B cell (primary cell): ENCODE measurements around the gene FAHD2A. TPM values are rescaled to one million over a fixed set of nuclear protein-coding genes. Genes with fewer than 3 reads are reported as not detected.

ENCODE experiments used
- ATAC-seq: fragments of 200-7000 bp; cut with Tn5 transposase; one replicate; pipeline ENCODE4 v1.10.0; 2021; ENCODE audit warnings: low read depth, mild to moderate bottlenecking, moderate number of reproducible peaks, moderate library complexity
- CTCF ChIA-PET: fragments of 350-600 bp; sonication (Branson Sonifier 250); formaldehyde crosslinking; loops from one replicate; lab custom pipeline; 2021; ENCODE audit warnings: antibody characterized with exemption, inconsistent platforms; lab: Charles Lee
- POLR2A ChIA-PET: fragments of 350-600 bp; sonication (Branson Sonifier 250); formaldehyde crosslinking; loops from one replicate; lab custom pipeline; 2021; ENCODE audit warnings: antibody characterized with exemption; lab: Charles Lee
- DNase-seq: peaks from one replicate; pipeline ENCODE4 v3.0.0; 2013
- H2AFZ ChIP-seq: 2 replicates; pipeline ENCODE4 v1.6.1; 2012; ENCODE audit warnings: mild to moderate bottlenecking, low read depth, low read length; ENCODE audit not compliant: insufficient read depth, poor library complexity, severe bottlenecking
- H3K27ac ChIP-seq, 2 donors: 1 replicate in 1 of 2; 2 replicates in 1 of 2; pipeline ENCODE4 v1.5.1; 2012 to 2013; ENCODE audit warnings: low read length in 2 of 2, mild to moderate bottlenecking in 2 of 2, moderate library complexity in 1 of 2
- H3K27me3 ChIP-seq, 4 experiments: fragments of 200-600 bp in 1 of 4; sonication (generic) in 1 of 4; replicated peaks in 1 of 4; 1 replicate in 2 of 4; 2 replicates in 2 of 4; pipeline versions ENCODE4 v1.6.1 to v1.7.0; 2013 to 2016; ENCODE audit warnings: low read length in 3 of 4, mild to moderate bottlenecking in 2 of 4, mixed read lengths in 1 of 4, moderate library complexity in 1 of 4; ENCODE audit not compliant: insufficient read depth in 4 of 4, control insufficient read depth in 3 of 4; ENCODE audit errors: control extremely low read depth in 1 of 4
- H3K36me3 ChIP-seq, 2 experiments: replicated peaks in 1 of 2; 1 replicate in 1 of 2; 2 replicates in 1 of 2; pipeline versions ENCODE4 v1.6.1 to v1.7.1; 2013; ENCODE audit warnings: low read length in 1 of 2; ENCODE audit not compliant: insufficient read depth in 2 of 2, control insufficient read depth in 1 of 2; ENCODE audit errors: control extremely low read depth in 1 of 2, extremely low read depth in 1 of 2
- H3K4me1 ChIP-seq, 2 donors: fragments of 200-600 bp in 1 of 2; sonication (generic) in 1 of 2; 1 replicate in 1 of 2; 2 replicates in 1 of 2; pipeline versions ENCODE4 v1.5.1 to v1.6.1; 2013 to 2017; ENCODE audit warnings: low read length in 2 of 2; ENCODE audit not compliant: control insufficient read depth in 2 of 2, insufficient read depth in 2 of 2
- H3K4me2 ChIP-seq: replicated peaks from 2 replicates; pipeline ENCODE3; 2012; ENCODE audit warnings: mild to moderate bottlenecking, low read depth, low read length; ENCODE audit not compliant: poor library complexity, severe bottlenecking
- H3K4me3 ChIP-seq, 5 experiments: fragments of 200-600 bp in 1 of 5; sonication (generic) in 1 of 5; 1 replicate in 3 of 5; 2 replicates in 2 of 5; pipeline versions ENCODE4 v1.5.1 to v1.7.0; 2011 to 2016; ENCODE audit warnings: low read length in 4 of 5, mild to moderate bottlenecking in 4 of 5, low read depth in 2 of 5, control low read depth in 1 of 5, moderate library complexity in 1 of 5; ENCODE audit not compliant: insufficient read depth in 1 of 5; ENCODE audit errors: control extremely low read depth in 1 of 5, extremely low read depth in 1 of 5
- H3K79me2 ChIP-seq: fragments of 200-600 bp; sonication (generic); one replicate; pipeline ENCODE4 v1.6.0; 2016; ENCODE audit warnings: low read length; ENCODE audit not compliant: control insufficient read depth, insufficient read depth
- H3K9ac ChIP-seq: fragments of 200-600 bp; sonication (generic); 2 replicates; pipeline ENCODE4 v1.6.1; 2017; ENCODE audit warnings: mild to moderate bottlenecking, low read length, moderate library complexity
- H3K9me3 ChIP-seq, 3 donors: one replicate each; pipeline versions ENCODE4 v1.6.1 to v1.7.1; 2013; ENCODE audit warnings: low read length in 2 of 3; ENCODE audit not compliant: control insufficient read depth in 2 of 3, insufficient read depth in 1 of 3; ENCODE audit errors: control extremely low read depth in 1 of 3
- H4K20me1 ChIP-seq: 2 replicates; pipeline ENCODE4 v1.6.0; 2012; ENCODE audit warnings: mild to moderate bottlenecking, low read length; ENCODE audit not compliant: insufficient read depth, control insufficient read depth, poor library complexity, severe bottlenecking
- H3K27ac Mint-ChIP-seq: one replicate; pipeline ENCODE4 v1.8.0; 2021; ENCODE audit warnings: mixed read lengths
- H3K27me3 Mint-ChIP-seq: one replicate; pipeline ENCODE4 v1.8.0; 2021; ENCODE audit warnings: mixed read lengths
- H3K4me1 Mint-ChIP-seq: one replicate; pipeline ENCODE4 v1.8.0; 2021; ENCODE audit warnings: mixed read lengths
- H3K4me3 Mint-ChIP-seq: one replicate; pipeline ENCODE4 v1.8.0; 2021; ENCODE audit warnings: mixed read lengths
- H3K9me3 Mint-ChIP-seq: one replicate; pipeline ENCODE4 v1.8.0; 2022; ENCODE audit warnings: mixed read lengths; ENCODE audit not compliant: insufficient read depth
- CTCF ChIP-seq: fragments of 200-600 bp; IDR thresholded peaks from one replicate; pipeline ENCODE4 v1.8.0; 2022; ENCODE audit warnings: antibody characterized with exemption, mild to moderate bottlenecking
- EZH2 ChIP-seq: IDR thresholded peaks from 2 replicates; pipeline ENCODE4 v1.6.1; 2012; ENCODE audit warnings: borderline replicate concordance, low read depth, mild to moderate bottlenecking, moderate library complexity, low read length; ENCODE audit not compliant: insufficient read depth, poor library complexity, severe bottlenecking
- WGBS: methylation state at CpG from one replicate; pipeline ENCODE4 v1.1.5; 2013; ENCODE audit warnings: missing lambda C conversion rate; ENCODE audit not compliant: insufficient coverage; 5-methylcytosine and 5-hydroxymethylcytosine counted together
- intact Hi-C: fragments of 100-400 bp; cut with micrococcal nuclease; formaldehyde crosslinking; loops from one replicate; pipeline ENCODE4 v1.10.0; 2022
- polyA plus RNA-seq: library from polyadenylated mRNA; depleted of rRNA; stranded (reverse); fragments of >200 nt; gene quantifications from 2 replicates; pipeline ENCODE4 v1.2.3, GENCODE V29; 2012
- total RNA-seq, 2 donors: library from RNA; stranded (reverse); fragments of 120-200 nt in 1 of 2; gene quantifications; 1 replicate in 1 of 2; 2 replicates in 1 of 2; pipeline versions ENCODE4 v1.2.3 to v1.2.4, GENCODE V29; 2013 to 2022

FAHD2A gene
- total and polyA plus RNA-seq, 2 donors (not counting 1 experiment from before 2014, with no cell fraction given), result 18.3 to 22.9 TPM

- H3K27ac ChIP-seq, result no peak overlapping the region
- POLR2A ChIA-PET, result interaction anchor here (0.7 kb wide), 1 partner anchor 26 kb away, joined by 4 read pairs; no protein-coding TSS in a partner anchor
- 91% methylated on average over 11 of the region's 11 CpGs for WGBS
- Mint-ChIP-seq H3K4me3 (no peak overlapping the region), H3K27ac (no peak overlapping the region), H3K27me3 (no peaks in the 10 kb centered on the region), H3K4me1 (no peaks in the 10 kb centered on the region), H3K9me3 (no peaks in the 10 kb centered on the region)
- no peaks in the 10 kb centered on the region for H4K20me1 ChIP-seq
- TF ChIP-seq EZH2, result no peak
- TF ChIP-seq CTCF, result no peak
- H3K27me3 ChIP-seq, result peaks cover 0 to 3% (median 0%) of the 10 kb centered on the region in 4 experiments
- no peak overlapping the region for H2AFZ ChIP-seq
- no peaks in the 10 kb centered on the region for H3K79me2 ChIP-seq
- intact Hi-C loops, result no loop called here
- no peaks in the 10 kb centered on the region for H3K4me1 ChIP-seq
- no peak overlapping the region for H3K4me3 ChIP-seq
- ATAC-seq, result no peak
- DNase-seq, result no peak
- CTCF ChIA-PET, result no interaction called here
- H3K36me3 ChIP-seq, result no peaks in the 10 kb centered on the region
- H3K9me3 ChIP-seq, result no peaks in the 10 kb centered on the region
- no peak overlapping the region for H3K9ac ChIP-seq
- no peak overlapping the region for H3K4me2 ChIP-seq
These were observed 11.6 kb upstream of the FAHD2A start for GRCh38 chr2:95390881-95391321.

GRCh38 chr2:95391641-95392310 lies 10.7 kb upstream of the FAHD2A start:
- CTCF ChIA-PET, result no interaction called here
- intact Hi-C loops, result no loop called here
- POLR2A ChIA-PET, result no interaction called here
- H3K4me2 ChIP-seq, result no peak overlapping the region
- no peak for TF ChIP-seq EZH2
- no peak for TF ChIP-seq CTCF
- no peaks in the 10 kb centered on the region for H3K79me2 ChIP-seq
- no peak overlapping the region for H3K27ac ChIP-seq
- Mint-ChIP-seq H3K4me1 (no peaks in the 10 kb centered on the region), H3K4me3 (no peak overlapping the region), H3K9me3 (no peaks in the 10 kb centered on the region), H3K27me3 (no peaks in the 10 kb centered on the region), H3K27ac (no peak overlapping the region)
- 83% methylated on average over 4 of the region's 8 CpGs for WGBS
- H3K4me3 ChIP-seq, result no peak overlapping the region
- H3K4me1 ChIP-seq, result no peaks in the 10 kb centered on the region
- no peak overlapping the region for H2AFZ ChIP-seq
- no peaks in the 10 kb centered on the region for H3K9me3 ChIP-seq
- peaks cover 0 to 3% (median 0%) of the 10 kb centered on the region in 4 experiments for H3K27me3 ChIP-seq
- no peaks in the 10 kb centered on the region for H4K20me1 ChIP-seq
- H3K36me3 ChIP-seq, result no peaks in the 10 kb centered on the region
- no peak overlapping the region for H3K9ac ChIP-seq
- ATAC-seq (no peak), DNase-seq (no peak)
